Measurements from ENCODE around the gene ZNF442. TPM values are rescaled to one million over a fixed set of nuclear protein-coding genes. Genes with fewer than 3 reads are reported as not detected.
"Not testable (repeated sequence)": the region's sequence is repeated elsewhere in the genome, so short reads cannot be mapped to it uniquely, and the experiment has no call there.

The ZNF442 gene
- total RNA-seq = 3.3 TPM
- long read RNA-seq, partial matches to known transcripts = 1 of 5 reads
- long read RNA-seq, other reads (novel, unspliced or antisense) = 1 of 5 reads

DNA sequence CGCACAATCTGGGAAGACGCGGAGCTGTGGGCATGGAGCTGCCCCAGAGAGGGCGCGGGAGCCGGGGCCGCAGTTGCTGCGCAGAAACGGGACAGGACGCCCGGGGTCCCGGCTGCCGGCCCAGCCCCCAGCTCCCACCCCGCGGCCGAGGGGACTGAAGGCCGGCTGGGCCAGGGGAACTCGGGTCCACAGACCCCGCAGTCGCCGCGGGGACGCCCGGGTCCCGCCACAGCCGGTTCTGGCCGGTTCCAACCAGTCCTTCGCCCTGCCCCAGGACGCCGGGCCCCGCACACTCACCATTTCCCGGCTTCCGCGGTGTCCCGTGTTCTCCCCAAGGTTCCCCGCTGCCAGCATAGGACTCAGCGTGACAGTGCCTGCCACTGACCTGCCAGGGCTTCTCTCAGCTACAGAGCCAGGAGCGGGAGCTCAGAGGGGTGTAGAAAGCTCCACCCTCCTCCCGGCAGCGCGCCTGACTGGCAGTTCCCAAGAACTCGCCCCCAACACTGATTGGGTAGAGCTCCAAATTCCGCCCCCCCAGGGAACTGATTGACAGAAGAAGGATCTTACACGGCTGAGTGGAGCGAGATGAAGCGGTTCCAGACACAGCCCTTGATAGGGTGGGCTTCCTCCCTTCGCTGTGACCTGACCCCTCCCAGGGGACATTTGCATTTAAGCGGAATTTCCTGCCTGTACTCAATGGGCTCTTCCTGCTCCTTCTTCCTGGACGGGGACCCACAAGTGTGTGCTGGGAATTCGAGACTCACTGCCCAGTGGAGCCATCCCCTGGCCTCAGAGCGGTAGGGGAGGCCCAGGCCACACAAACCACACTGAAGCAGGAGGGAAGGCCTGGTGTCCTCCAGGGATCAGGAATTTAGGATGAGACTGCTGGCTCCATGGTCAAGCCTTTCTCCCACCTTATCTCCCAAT is at the start of gene ZNF442:
Gene ZNF442 (minus strand): TSS at position 448 of the 927 bp plus-strand sequence. CDS start 2,052 bp downstream, outside the sequence.
- peak; percentile 95 for DNase-seq (ENCODE audit: low spot score)

GRCh38 chr19:12411893-12412292 is 46.4 kb upstream of the ZNF442 start:
- no peak for DNase-seq (ENCODE audit: low spot score)

DNA sequence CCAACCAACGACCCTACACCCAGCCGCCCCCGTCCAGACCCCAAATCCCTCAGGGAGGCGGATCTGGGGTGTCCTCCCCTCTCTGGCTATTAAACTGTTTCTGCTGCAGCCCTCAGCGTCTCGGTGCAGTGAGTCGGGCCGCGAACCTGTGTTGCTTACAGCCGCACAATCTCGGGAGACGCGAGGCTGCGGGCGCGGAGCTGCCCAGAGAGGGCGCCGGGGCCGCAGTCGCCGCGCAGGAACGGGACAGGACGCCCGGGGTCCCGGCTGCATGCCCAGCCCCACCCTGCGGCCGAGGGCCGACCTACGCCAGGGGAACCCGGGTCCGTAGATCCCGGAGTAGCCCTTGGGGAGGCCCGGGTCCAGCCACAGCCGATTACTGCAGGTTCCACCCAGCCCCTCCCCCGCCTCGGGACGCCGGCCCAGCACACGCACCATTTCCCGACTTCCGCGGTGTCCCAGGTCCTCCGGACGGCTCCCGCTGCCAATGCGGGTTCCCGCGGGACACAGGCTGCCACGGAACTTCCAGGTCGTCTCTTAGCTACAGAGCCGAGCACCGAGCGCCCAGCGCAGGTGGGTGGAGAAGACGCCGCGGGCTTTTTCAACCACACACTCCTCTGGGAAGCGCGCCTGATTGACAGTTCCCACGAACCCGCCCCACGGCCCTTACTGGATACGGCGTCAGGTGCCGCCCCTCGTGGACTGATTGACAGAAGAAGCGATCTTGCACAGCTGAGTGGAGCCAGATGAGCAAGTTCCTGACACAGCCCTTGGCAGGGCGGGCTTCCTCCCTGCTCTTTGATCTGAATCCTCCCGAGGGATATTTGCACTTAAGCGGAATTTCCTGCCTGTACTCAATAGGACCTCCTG is 35.4 kb upstream of the ZNF442 start, which contains the start of gene ZNF799:
Gene ZNF799 (minus strand): TSS at position 639 of the 870 bp plus-strand sequence. CDS start 201 bp downstream, at position 438.
- peak; percentile 97 for DNase-seq (ENCODE audit: low spot score)

DNA sequence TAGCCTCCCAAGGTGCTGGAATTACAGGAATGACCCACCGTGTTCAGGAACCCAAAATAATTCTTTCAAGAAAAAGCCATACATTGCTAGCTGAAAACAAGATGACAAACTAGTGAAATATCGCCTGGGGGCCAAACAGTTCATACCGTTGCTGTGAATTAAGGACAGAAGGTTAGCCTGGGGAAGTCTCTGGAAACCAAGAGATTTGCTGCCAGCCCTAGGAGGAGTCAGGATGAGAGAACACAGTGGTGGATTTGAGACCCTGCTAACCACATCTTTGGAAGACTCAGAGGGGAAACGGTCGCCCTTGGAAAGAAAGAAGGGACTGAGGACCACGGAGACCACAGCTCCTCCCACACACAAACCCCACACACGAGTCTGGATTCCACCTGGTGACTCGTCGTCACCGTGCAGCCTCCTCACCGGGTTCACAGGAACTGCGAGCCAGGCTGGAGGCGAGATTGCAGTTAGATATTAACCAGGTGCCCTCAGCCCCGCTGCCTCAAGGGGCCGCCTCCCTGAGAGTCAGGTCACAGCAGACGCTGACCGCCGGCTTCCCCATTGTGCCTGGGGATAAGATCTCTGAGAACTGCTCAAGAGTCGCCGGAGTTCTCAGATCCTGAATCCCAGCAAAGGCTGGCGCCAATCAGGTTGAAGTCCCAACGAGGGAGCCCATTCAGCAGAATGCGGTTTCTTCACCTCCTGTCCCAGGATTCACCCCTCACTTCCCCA is 34.6 kb upstream of the ZNF442 start:
- not testable (repeated sequence) for DNase-seq (ENCODE audit: low spot score)

- not testable (repeated sequence) for DNase-seq (ENCODE audit: low spot score)
Measured at GRCh38 chr19:12391148-12391547, 25.7 kb upstream of the ZNF442 start.

GRCh38 chr19:12386365-12386764 is 20.9 kb upstream of the ZNF442 start:
- not testable (repeated sequence) for DNase-seq (ENCODE audit: low spot score)

DNA sequence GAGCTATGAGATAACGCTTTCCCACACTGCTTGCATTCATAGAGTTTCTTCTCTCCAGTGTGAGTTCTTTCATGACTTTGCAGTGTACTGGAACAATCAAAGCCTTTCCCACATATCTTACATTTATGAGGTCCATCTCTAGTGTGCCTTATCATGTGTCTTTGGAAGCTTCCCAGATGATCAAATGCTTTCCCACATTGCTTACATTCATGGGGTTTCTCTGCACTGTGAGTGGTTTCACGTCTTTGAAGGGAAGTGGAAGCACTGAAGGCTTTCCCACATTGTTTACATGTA is 14.9 kb upstream of the ZNF442 start:
- DNase-seq (ENCODE audit: low spot score) = no peak

DNA sequence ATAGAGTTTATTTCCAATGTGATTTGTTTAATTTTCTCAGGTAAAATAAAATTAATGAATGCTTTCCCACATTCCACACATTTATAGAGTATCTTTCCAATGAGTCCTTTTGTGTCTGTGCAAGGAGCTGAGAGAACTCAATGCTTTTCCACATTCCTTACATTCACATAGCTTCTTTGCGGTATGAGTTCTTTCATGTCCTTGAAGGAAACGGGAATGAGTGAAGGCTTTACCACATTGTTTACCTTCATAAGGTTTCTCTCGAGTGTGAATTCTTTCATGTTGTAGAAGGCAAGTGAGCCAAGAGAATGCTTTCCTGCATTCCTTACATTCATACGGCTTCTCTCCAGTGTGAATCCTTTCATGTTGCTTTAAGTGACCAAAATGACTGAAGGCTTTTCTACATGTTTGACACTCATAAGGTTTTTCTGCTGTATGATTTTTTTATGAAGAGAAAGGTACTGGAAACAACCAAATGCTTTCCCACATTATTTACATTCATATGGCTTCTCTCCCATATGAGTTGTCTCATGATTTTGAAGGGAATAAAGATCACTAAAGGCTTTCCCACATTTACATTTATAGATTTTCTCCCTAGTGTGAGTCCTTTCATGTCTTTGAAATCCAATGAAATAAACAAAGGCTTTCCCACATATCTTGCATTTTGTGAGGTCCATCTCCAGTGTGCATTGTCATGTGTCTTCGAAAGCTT is 14.4 kb upstream of the ZNF442 start:
- DNase-seq (ENCODE audit: low spot score) = no peak

- no peak for DNase-seq (ENCODE audit: low spot score)
Measured at GRCh38 chr19:12374026-12374425, 8.5 kb upstream of the ZNF442 start.

- no peak for DNase-seq (ENCODE audit: low spot score)
Measured at GRCh38 chr19:12364391-12365235, 870 bp downstream of the ZNF442 start.

- DNase-seq (ENCODE audit: low spot score) = not testable (repeated sequence)
Measured at GRCh38 chr19:12362236-12362635, 3.2 kb downstream of the ZNF442 start.

DNA sequence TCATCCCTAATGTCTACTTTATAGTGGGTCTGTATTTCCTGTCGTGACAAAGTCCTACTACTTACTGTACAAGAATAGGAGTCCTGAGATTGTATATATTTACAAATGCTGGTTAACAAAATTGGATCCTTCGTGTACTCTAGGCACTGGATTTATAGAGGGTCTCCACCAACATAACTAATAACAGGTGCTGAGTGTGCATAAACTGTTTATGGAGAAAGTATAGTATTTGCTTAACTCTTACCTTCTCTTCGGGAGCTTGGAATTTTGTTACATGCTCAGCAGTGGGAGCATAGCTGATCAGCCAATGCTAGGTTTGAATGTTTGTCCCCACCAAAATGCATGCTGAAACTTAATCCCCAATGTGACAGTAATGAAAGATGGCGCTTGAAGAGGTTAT is 12.1 kb downstream of the ZNF442 start:
- DNase-seq (ENCODE audit: low spot score) = no peak

- no peak for DNase-seq (ENCODE audit: low spot score)
Measured at GRCh38 chr19:12350890-12351197, 14.6 kb downstream of the ZNF442 start.

GRCh38 chr19:12350185-12350889 is 15.1 kb downstream of the ZNF442 start:
- no peak for DNase-seq (ENCODE audit: low spot score)

- DNase-seq (ENCODE audit: low spot score) = no peak
Measured at GRCh38 chr19:12346896-12347295, 18.6 kb downstream of the ZNF442 start.

GRCh38 chr19:12345197-12345596 is 20.3 kb downstream of the ZNF442 start:
- no peak for DNase-seq (ENCODE audit: low spot score)

DNA sequence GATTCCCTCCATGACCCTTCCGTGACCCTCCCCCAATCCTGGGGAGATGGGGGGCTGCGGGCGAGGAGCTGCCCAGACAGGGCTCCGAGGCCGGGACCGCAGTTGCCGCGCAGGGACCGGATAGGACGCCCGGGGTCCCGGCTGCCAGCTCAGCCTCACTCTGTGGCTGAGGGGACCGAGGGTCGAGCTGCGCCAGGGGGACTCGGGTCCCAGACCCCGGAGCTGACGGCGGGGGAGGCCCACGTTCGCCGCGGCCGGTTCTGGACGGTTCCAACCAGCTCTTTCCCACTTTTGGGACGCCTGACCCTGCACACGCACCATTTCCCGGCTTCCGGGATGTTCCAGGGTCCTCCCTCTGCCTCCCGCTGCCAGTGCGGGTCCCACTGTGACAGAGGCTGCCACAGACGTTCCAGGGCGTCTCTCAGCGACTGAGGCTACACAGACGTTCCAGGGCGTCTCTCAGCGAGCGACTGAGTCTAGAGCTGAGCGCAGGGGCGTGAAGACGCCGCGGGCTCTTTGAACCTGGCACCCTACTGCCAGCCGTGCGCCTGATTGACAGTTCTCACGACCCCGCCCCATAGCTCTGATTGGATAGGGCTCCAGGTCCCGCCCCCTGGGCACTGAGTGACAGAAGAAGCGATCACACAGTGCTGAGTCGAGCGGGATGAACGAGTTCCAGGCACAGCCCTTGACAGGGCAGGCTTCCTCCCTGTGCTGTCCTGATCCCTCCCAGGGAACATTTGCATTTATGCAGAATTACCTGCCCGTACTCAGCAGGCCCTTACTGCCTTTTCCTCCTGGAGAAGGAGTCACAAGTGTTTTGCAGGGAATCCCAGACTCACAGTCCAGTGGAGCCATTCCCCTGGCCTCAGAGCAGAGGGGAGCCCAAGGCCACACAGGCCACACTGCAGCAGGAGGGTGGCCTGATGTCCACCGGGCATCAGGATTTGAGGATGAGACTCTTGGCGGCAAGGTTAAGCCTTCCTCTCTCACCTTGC is 32.0 kb downstream of the ZNF442 start, which contains the start of gene ZNF563:
Gene ZNF563 (minus strand): TSS at position 472 of the 998 bp plus-strand sequence. CDS start 151 bp downstream, at position 321.
- peak; percentile 97 for DNase-seq (ENCODE audit: low spot score)
